Erythroblast (primary cell): ENCODE results near the gene SLC39A2.

Source experiments
- GATA1 ChIP-seq: IDR thresholded peaks from 2 replicates; pipeline ENCODE4 v1.6.1; 2011; ENCODE audit warnings: low read depth, mild to moderate bottlenecking, control low read depth, low read length, moderate library complexity
- POLR2A ChIP-seq: IDR thresholded peaks from 2 replicates; pipeline ENCODE4 v1.6.1; 2011; ENCODE audit warnings: mild to moderate bottlenecking, low read length

DNA sequence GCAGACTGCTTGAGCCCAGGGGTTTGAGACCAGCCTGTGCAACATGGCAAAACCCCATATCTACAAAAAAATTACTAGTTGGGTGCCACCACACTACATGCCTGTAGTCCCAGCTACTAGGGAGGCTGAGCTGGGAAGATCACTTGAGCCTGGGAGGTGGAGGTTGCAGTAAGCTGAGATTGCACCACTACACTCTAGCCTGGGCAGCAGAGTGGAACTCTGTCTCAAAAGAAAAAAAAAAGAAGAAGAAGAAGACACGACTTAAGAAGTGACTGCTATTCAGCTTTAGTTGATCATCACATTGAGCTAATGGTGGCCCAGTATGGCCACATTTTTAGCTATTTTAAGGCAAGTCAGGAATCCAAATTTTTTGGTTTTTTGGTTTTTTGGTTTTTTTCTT is 18.2 kb upstream of the SLC39A2 start:
- no peak for TF ChIP-seq POLR2A
- TF ChIP-seq GATA1 = no peak
